H9 (cell line): Measurements from ENCODE around the gene TENM4. TPM values are rescaled to one million over a fixed set of nuclear protein-coding genes. Genes with fewer than 3 reads are reported as not detected.

ENCODE experiments used
- DNase-seq: peaks from one replicate; pipeline ENCODE4 v3.0.0-alpha.2; 2017
- H2AFZ ChIP-seq: one replicate; pipeline ENCODE4 v1.6.1; 2013; ENCODE audit warnings: mild to moderate bottlenecking, low read length, control low read depth, moderate library complexity
- H2AK5ac ChIP-seq: 2 replicates; pipeline ENCODE4 v1.6.1; 2013; ENCODE audit warnings: low read length, control low read depth, mixed read lengths; ENCODE audit not compliant: insufficient read length
- H2BK120ac ChIP-seq: one replicate; pipeline ENCODE4 v1.6.1; 2013; ENCODE audit warnings: low read depth, mild to moderate bottlenecking, low read length, control low read depth, inconsistent platforms; ENCODE audit not compliant: poor library complexity, severe bottlenecking
- H2BK12ac ChIP-seq: 2 replicates; pipeline ENCODE4 v1.6.1; 2013; ENCODE audit warnings: low read length, control low read depth, mixed read lengths, low read depth; ENCODE audit not compliant: insufficient read length
- H2BK15ac ChIP-seq: 2 replicates; pipeline ENCODE4 v1.6.1; 2013; ENCODE audit warnings: low read depth, low read length, control low read depth
- H2BK20ac ChIP-seq: one replicate; pipeline ENCODE4 v1.6.1; 2013; ENCODE audit warnings: low read depth, mild to moderate bottlenecking, low read length, control low read depth, inconsistent platforms; ENCODE audit not compliant: poor library complexity, severe bottlenecking
- H2BK5ac ChIP-seq: 2 replicates; pipeline ENCODE4 v1.6.1; 2013; ENCODE audit warnings: low read length, control low read depth, mixed read lengths; ENCODE audit not compliant: insufficient read length
- H3K14ac ChIP-seq: 2 replicates; pipeline ENCODE4 v1.6.1; 2013; ENCODE audit warnings: low read length, control low read depth; ENCODE audit not compliant: insufficient read depth
- H3K18ac ChIP-seq: 2 replicates; pipeline ENCODE4 v1.6.1; 2013; ENCODE audit warnings: low read depth, mild to moderate bottlenecking, mixed read lengths, low read length, control low read depth; ENCODE audit not compliant: insufficient read length
- H3K23ac ChIP-seq: 2 replicates; pipeline ENCODE4 v1.6.1; 2013; ENCODE audit warnings: low read length, control low read depth, mixed read lengths, low read depth; ENCODE audit not compliant: insufficient read length
- H3K23me2 ChIP-seq: 2 replicates; pipeline ENCODE4 v1.6.1; 2013; ENCODE audit warnings: low read depth, mild to moderate bottlenecking, mixed read lengths, low read length, control low read depth; ENCODE audit not compliant: insufficient read length, poor library complexity, severe bottlenecking
- H3K27ac ChIP-seq: 2 replicates; pipeline ENCODE4 v1.5.1; 2013; ENCODE audit warnings: low read length, control low read depth, mixed read lengths, low read depth; ENCODE audit not compliant: insufficient read length
- H3K27me3 ChIP-seq: 2 replicates; pipeline ENCODE4 v1.6.1; 2013; ENCODE audit warnings: low read length, control low read depth, inconsistent platforms; ENCODE audit not compliant: insufficient read depth
- H3K4ac ChIP-seq: 2 replicates; pipeline ENCODE4 v1.6.1; 2013; ENCODE audit warnings: low read depth, mild to moderate bottlenecking, control low read depth, inconsistent platforms, low read length, moderate library complexity
- H3K4me1 ChIP-seq: 2 replicates; pipeline ENCODE4 v1.6.1; 2013; ENCODE audit warnings: low read length, control low read depth, inconsistent platforms; ENCODE audit not compliant: insufficient read depth
- H3K4me2 ChIP-seq: 2 replicates; pipeline ENCODE4 v1.6.1; 2013; ENCODE audit warnings: low read length, control low read depth, mixed read lengths; ENCODE audit not compliant: insufficient read length, insufficient read depth
- H3K56ac ChIP-seq: 2 replicates; pipeline ENCODE4 v1.6.1; 2013; ENCODE audit warnings: low read depth, mild to moderate bottlenecking, mixed read lengths, low read length, control low read depth; ENCODE audit not compliant: insufficient read length
- H3K79me1 ChIP-seq: 2 replicates; pipeline ENCODE4 v1.6.1; 2013; ENCODE audit warnings: low read depth, mild to moderate bottlenecking, moderate library complexity, low read length, control low read depth, inconsistent platforms; ENCODE audit not compliant: insufficient read depth, poor library complexity, severe bottlenecking
- H3K79me2 ChIP-seq: 2 replicates; pipeline ENCODE4 v1.6.1; 2013; ENCODE audit warnings: low read length, control low read depth, inconsistent platforms; ENCODE audit not compliant: insufficient read depth
- H3K9ac ChIP-seq: 2 replicates; pipeline ENCODE4 v1.6.1; 2013; ENCODE audit warnings: low read length, control low read depth, mixed read lengths; ENCODE audit not compliant: insufficient read length; ENCODE audit errors: extremely low read depth
- H3K9me3 ChIP-seq: one replicate; pipeline ENCODE4 v1.6.1; 2013; ENCODE audit warnings: low read depth, low read length, inconsistent platforms; ENCODE audit not compliant: control insufficient read depth
- H3T11ph ChIP-seq: one replicate; pipeline ENCODE4 v1.6.1; 2013; ENCODE audit warnings: mild to moderate bottlenecking, low read length, control low read depth, inconsistent platforms
- H4K20me1 ChIP-seq: one replicate; pipeline ENCODE4 v1.6.1; 2013; ENCODE audit not compliant: control insufficient read depth, insufficient read length, insufficient read depth
- H4K5ac ChIP-seq: 2 replicates; pipeline ENCODE4 v1.6.1; 2013; ENCODE audit warnings: low read depth, mild to moderate bottlenecking, mixed read lengths, low read length, control low read depth; ENCODE audit not compliant: insufficient read length
- H4K8ac ChIP-seq: replicated peaks from 2 replicates; pipeline ENCODE4 v1.6.1; 2013; ENCODE audit warnings: low read length, control low read depth, mixed read lengths, low read depth; ENCODE audit not compliant: insufficient read length
- H4K91ac ChIP-seq: 2 replicates; pipeline ENCODE4 v1.6.1; 2013; ENCODE audit warnings: low read depth, mild to moderate bottlenecking, moderate library complexity, mixed read lengths, low read length, control low read depth; ENCODE audit not compliant: insufficient read length
- H3K27ac Mint-ChIP-seq, 3 experiments: 2 replicates in 2 of 3; 3 replicates in 1 of 3; pipeline ENCODE4 v1.8.0; 2020 to 2021; ENCODE audit warnings: mixed read lengths in 3 of 3, mild to moderate bottlenecking in 1 of 3, moderate library complexity in 1 of 3
- H3K27me3 Mint-ChIP-seq: 2 replicates; pipeline ENCODE4 v1.8.0; 2021; ENCODE audit warnings: low read depth, mild to moderate bottlenecking, moderate library complexity, mixed read lengths
- H3K36me3 Mint-ChIP-seq, 3 experiments: 2 replicates in 2 of 3; 3 replicates in 1 of 3; pipeline ENCODE4 v1.8.0; 2020 to 2021; ENCODE audit warnings: low read depth in 3 of 3, mixed read lengths in 3 of 3; ENCODE audit not compliant: insufficient read depth in 1 of 3
- H3K4me1 Mint-ChIP-seq, 2 experiments: 2 replicates each; pipeline ENCODE4 v1.8.0; 2020; ENCODE audit warnings: mixed read lengths in 2 of 2
- H3K4me3 Mint-ChIP-seq, 2 experiments: 2 replicates in 1 of 2; 3 replicates in 1 of 2; pipeline ENCODE4 v1.8.0; 2020 to 2021; ENCODE audit warnings: mild to moderate bottlenecking in 2 of 2, mixed read lengths in 2 of 2, moderate library complexity in 1 of 2
- H3K9me3 Mint-ChIP-seq, 2 experiments: 2 replicates in 1 of 2; 3 replicates in 1 of 2; pipeline ENCODE4 v1.8.0; 2020; ENCODE audit warnings: mild to moderate bottlenecking in 2 of 2, mixed read lengths in 2 of 2, moderate library complexity in 1 of 2
- CTCF ChIP-seq: fragments of 200-600 bp; sonication (generic); conservative IDR thresholded peaks from 3 replicates; pipeline ENCODE4 v1.8.0; 2021; ENCODE audit warnings: antibody characterized with exemption, mild to moderate bottlenecking
- WGBS: extraction: QIAGEN DNeasy Blood & Tissue Kit; methylation state at CpG from one replicate; pipeline ENCODE4 v1.1.7; 2013; ENCODE audit warnings: missing lambda C conversion rate, low lambda C conversion rate, mixed read lengths; ENCODE audit not compliant: insufficient read length; ENCODE audit errors: extremely low coverage; 5-methylcytosine and 5-hydroxymethylcytosine counted together
- total RNA-seq: library from RNA; stranded (reverse); gene quantifications from 2 replicates; pipeline ENCODE4 v1.2.1, GENCODE V29; 2021

Gene TENM4
- total RNA-seq, 1 experiment from 2014 or later: 4.6 TPM

GRCh38 chr11:79195209-79195608 is 245.6 kb downstream of the TENM4 start:
- H3K23me2 ChIP-seq: no peaks in the 10 kb centered on the region
- Mint-ChIP-seq H3K4me1 (no peaks in the 10 kb centered on the region), H3K27me3 (peaks cover 2% of the 10 kb centered on the region; the same call in 1 of the 2 replicates), H3K27ac (no peak overlapping the region), H3K9me3 (peaks cover 6 to 12% of the 10 kb centered on the region in 2 experiments; a peak in 4 of 5 replicates), H3K4me3 (no peak overlapping the region), H3K36me3 (peaks cover 0 to 14% (median 5%) of the 10 kb centered on the region in 3 experiments; a peak in 4 of 7 replicates)
- H3K9me3 ChIP-seq: no peaks in the 10 kb centered on the region
- H3K4me1 ChIP-seq: no peaks in the 10 kb centered on the region
- no peaks in the 10 kb centered on the region for H3K79me1 ChIP-seq
- no peak overlapping the region for H2BK20ac ChIP-seq
- H3K27ac ChIP-seq: no peak overlapping the region
- H2AK5ac ChIP-seq: no peak overlapping the region
- H3K4me2 ChIP-seq: no peak overlapping the region
- no peak overlapping the region for H3K56ac ChIP-seq
- H2BK120ac ChIP-seq: no peak overlapping the region
- no peak overlapping the region for H3K14ac ChIP-seq
- no peak overlapping the region for H2BK12ac ChIP-seq
- H2BK15ac ChIP-seq: no peak overlapping the region
- no peak overlapping the region for H4K8ac ChIP-seq
- no peak overlapping the region for H3K4ac ChIP-seq
- H3K9ac ChIP-seq: no peak overlapping the region
- no peak overlapping the region for H3K23ac ChIP-seq
- H4K20me1 ChIP-seq: no peaks in the 10 kb centered on the region
- TF ChIP-seq CTCF: no peak
- H2AFZ ChIP-seq: no peak overlapping the region
- H3K79me2 ChIP-seq: no peaks in the 10 kb centered on the region
- H3T11ph ChIP-seq: no peak overlapping the region
- H4K91ac ChIP-seq: no peak overlapping the region
- no peak overlapping the region for H2BK5ac ChIP-seq
- no peak overlapping the region for H3K18ac ChIP-seq
- H4K5ac ChIP-seq: no peak overlapping the region
- no CpG with 5 or more reads among the region's 4 CpGs for WGBS
- no peak for DNase-seq
- no peaks in the 10 kb centered on the region for H3K27me3 ChIP-seq
